IPS-18a (cell line): ENCODE results near the gene EXOC4.

Experiments
- H3K27ac ChIP-seq: one replicate; pipeline ENCODE4 v1.5.1; 2013; ENCODE audit warnings: low read length
- H3K27me3 ChIP-seq: one replicate; pipeline ENCODE4 v1.6.1; 2013; ENCODE audit warnings: mild to moderate bottlenecking, low read length; ENCODE audit not compliant: control insufficient read depth, insufficient read depth
- H3K36me3 ChIP-seq: one replicate; pipeline ENCODE4 v1.6.1; 2013; ENCODE audit warnings: low read depth, low read length; ENCODE audit not compliant: control insufficient read depth
- H3K4me1 ChIP-seq: one replicate; pipeline ENCODE4 v1.6.1; 2013; ENCODE audit warnings: low read depth, low read length; ENCODE audit not compliant: control insufficient read depth
- H3K4me3 ChIP-seq: one replicate; pipeline ENCODE4 v1.5.1; 2013; ENCODE audit warnings: low read length
- H3K9ac ChIP-seq: one replicate; pipeline ENCODE4 v1.6.1; 2013; ENCODE audit warnings: mild to moderate bottlenecking, low read length, moderate library complexity
- H3K9me3 ChIP-seq: one replicate; pipeline ENCODE4 v1.6.1; 2013; ENCODE audit warnings: low read depth, low read length; ENCODE audit not compliant: control insufficient read depth

The EXOC4 gene

DNA sequence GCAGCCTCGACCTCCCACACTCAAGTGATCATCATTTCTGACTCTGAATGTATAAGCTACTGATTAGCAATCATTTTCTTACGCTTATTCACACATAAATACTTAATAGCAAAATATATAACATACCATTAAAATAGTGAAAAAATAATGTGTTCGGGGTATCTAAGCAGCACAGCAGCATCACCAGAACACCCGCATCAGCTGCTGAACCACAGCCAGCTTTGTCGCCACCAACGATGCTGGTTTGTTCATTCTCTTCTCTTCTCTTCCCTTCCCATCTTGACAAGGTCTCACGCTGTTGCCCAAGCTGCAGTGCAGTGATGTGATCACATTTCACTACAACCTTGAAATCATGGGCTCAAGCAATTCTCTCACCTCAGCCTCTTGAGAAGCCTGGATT, 449.2 kb downstream of the EXOC4 start:
- Histone ChIP-seq H3K36me3 (no peaks in the 10 kb centered on the region), H3K4me1 (no peaks in the 10 kb centered on the region), H3K27me3 (no peaks in the 10 kb centered on the region), H3K9ac (no peak overlapping the region), H3K27ac (no peak overlapping the region), H3K4me3 (no peak overlapping the region), H3K9me3 (no peaks in the 10 kb centered on the region)

DNA sequence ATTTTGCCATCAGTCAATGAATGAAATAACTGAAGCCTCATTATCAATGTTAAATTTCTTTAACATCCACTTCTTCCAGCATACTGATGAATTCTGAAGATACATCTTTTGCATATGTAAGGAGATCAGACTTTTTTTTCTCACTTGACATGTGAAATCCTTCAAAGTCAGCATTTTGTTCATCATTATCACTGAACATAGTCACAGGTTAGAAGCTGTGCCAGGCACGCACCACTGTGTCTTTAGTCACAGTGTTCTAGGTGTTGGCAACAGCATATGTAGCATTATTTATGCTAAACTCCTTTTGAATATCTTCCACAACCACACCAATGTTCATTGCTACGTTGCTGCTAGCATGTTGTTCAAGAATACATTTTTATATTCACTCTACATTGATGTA, 450.1 kb downstream of the EXOC4 start:
- Histone ChIP-seq H3K9me3 (no peaks in the 10 kb centered on the region), H3K27ac (no peak overlapping the region), H3K9ac (no peak overlapping the region), H3K4me1 (no peaks in the 10 kb centered on the region), H3K36me3 (no peaks in the 10 kb centered on the region), H3K27me3 (no peaks in the 10 kb centered on the region), H3K4me3 (no peak overlapping the region)

DNA sequence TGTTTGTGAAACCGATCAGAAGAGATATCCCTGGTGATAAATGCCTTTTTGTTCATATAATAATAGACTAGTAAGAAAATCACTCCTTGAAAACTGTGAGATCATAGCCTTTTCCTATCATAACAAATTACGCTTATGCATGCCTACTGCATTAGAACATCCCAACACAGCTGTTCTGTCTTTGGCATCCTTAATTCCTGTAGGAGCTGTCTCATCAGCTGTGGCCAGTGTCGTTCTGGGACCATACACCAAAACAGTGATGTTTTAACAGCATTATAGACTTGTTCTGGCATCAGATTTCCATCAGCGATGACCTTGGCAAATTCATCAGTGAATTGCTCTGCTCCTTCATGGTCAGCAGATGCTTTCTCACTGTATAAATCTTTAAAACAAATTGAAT, 450.7 kb downstream of the EXOC4 start:
- no peaks in the 10 kb centered on the region for H3K27me3 ChIP-seq
- H3K4me3 ChIP-seq: no peak overlapping the region
- no peaks in the 10 kb centered on the region for H3K36me3 ChIP-seq
- H3K9ac ChIP-seq: no peak overlapping the region
- no peak overlapping the region for H3K27ac ChIP-seq
- H3K4me1 ChIP-seq: no peaks in the 10 kb centered on the region
- H3K9me3 ChIP-seq: no peaks in the 10 kb centered on the region

DNA sequence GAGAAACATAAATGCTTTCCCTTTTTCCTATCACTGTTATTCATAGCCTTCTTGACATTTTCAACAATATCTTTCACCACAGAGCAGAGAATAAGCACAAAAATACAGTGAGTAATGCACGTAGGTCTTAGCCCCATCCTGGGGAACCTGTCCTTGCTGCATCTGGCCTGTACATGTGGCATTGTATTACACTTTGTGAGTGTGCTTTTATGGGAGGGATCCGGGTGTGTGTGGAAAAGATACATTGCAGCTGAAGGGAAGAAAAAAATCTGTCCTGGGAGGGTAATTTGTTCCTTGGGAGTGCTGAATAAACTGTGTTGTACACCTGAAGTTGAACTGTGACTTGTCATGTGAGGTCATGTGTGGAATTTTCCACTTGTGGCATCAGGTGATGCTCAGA, 451.6 kb downstream of the EXOC4 start:
- H3K4me1 ChIP-seq: no peaks in the 10 kb centered on the region
- H3K9me3 ChIP-seq: no peaks in the 10 kb centered on the region
- no peak overlapping the region for H3K9ac ChIP-seq
- H3K4me3 ChIP-seq: no peak overlapping the region
- no peaks in the 10 kb centered on the region for H3K36me3 ChIP-seq
- H3K27me3 ChIP-seq: no peaks in the 10 kb centered on the region
- no peak overlapping the region for H3K27ac ChIP-seq

DNA sequence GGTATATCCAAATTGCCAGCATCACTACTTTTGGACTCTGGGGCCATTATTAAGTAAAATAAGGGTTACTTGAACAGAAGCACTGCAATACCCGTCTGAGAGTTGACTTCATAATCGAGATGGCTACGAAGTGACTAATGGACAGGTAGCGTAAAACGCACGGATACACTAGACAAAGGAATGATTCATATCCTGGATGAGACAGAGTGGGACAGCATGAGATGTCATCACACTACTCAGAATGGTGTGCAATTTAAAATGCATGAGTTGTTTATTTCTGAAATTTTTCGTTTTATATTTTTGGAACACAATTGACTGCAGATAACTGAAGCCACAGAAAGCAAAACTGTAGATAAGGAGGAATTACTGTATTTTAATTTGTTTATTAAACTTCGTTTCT, 452.7 kb downstream of the EXOC4 start:
- Histone ChIP-seq H3K27me3 (no peaks in the 10 kb centered on the region), H3K4me3 (no peak overlapping the region), H3K9ac (no peak overlapping the region), H3K9me3 (no peaks in the 10 kb centered on the region), H3K27ac (no peak overlapping the region), H3K4me1 (no peaks in the 10 kb centered on the region), H3K36me3 (no peaks in the 10 kb centered on the region)

DNA sequence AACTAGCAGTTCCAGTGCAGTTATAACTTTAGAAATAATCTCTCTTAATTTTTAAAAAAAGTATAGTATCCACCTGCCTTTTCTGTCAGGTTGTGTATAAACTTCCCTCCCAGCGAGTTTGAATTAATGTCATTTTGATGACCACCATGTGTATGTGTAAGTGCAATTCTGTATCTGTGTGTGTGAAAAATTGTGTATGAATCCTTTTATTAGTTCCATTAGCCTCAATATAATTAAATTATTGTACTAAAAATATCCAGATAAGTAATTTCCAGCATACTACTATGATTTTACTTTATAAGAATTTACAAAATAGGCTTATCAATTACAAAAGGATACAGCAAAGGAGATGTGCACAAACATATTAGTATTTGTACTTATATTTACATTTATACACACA, 453.1 kb downstream of the EXOC4 start:
- Histone ChIP-seq H3K36me3 (no peaks in the 10 kb centered on the region), H3K9ac (no peak overlapping the region), H3K4me3 (no peak overlapping the region), H3K27me3 (no peaks in the 10 kb centered on the region), H3K27ac (no peak overlapping the region), H3K4me1 (no peaks in the 10 kb centered on the region), H3K9me3 (no peaks in the 10 kb centered on the region)

DNA sequence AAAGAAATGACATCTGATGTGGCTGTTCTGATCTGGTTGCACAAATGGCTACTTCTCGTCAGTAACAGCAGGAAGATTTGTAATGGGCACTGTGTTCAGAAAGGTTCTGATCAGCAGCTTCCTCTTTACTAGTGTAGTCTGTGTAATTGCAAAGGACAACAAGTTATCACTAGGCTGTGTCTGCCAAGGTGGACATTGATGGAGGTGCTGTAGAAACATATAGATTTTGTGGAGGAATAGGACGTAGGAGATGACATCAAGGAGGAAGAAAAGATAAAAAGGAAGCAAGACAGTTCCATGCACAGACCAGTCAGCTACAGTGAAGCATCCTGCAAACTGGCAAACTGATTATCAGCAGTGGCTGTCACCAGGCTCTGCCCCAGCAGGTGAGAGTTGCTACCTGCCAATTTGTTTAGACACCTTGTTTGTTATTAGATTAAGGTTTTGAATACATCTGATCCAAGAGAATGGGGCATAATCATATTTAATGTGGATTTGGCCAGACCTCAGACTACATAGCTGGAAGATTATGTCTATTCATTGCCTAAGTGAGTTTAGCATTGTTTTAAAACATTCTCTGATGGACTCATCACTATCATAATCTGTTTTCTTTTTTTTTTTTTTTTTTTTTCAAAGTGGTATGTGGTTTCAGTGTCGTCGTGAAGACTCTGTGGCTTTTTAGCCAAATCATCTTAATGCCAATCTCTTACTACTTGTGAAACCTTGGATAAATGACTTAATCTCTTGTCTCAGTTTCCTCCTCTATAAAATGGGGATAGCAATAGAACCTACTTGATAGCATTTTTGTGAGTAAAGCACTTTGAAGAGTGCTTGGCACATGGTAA, 456.4 kb downstream of the EXOC4 start:
- H3K36me3 ChIP-seq: no peaks in the 10 kb centered on the region
- no peak overlapping the region for H3K27ac ChIP-seq
- H3K4me3 ChIP-seq: no peak overlapping the region
- H3K9me3 ChIP-seq: no peaks in the 10 kb centered on the region
- no peaks in the 10 kb centered on the region for H3K4me1 ChIP-seq
- H3K9ac ChIP-seq: no peak overlapping the region
- H3K27me3 ChIP-seq: no peaks in the 10 kb centered on the region

DNA sequence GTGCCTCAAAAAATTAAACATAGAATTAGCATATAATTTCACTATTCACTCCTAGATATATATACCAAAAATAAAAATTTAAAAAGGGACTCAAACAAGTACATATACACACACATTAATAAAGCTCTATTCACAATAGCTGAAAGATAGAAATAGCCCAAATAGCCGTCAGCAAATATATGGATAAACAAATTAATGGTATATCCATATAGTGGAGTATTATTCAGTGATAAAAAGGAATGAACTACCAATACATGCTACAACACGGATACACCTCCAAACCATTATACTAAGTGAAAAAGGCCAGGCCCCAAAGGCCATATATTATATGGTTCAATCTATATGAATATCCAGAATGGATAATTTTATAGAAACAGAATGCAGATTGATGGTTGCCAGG, 459.7 kb downstream of the EXOC4 start:
- Histone ChIP-seq H3K9me3 (no peaks in the 10 kb centered on the region), H3K4me1 (no peaks in the 10 kb centered on the region), H3K36me3 (no peaks in the 10 kb centered on the region), H3K27ac (no peak overlapping the region), H3K4me3 (no peak overlapping the region), H3K27me3 (no peaks in the 10 kb centered on the region), H3K9ac (no peak overlapping the region)

DNA sequence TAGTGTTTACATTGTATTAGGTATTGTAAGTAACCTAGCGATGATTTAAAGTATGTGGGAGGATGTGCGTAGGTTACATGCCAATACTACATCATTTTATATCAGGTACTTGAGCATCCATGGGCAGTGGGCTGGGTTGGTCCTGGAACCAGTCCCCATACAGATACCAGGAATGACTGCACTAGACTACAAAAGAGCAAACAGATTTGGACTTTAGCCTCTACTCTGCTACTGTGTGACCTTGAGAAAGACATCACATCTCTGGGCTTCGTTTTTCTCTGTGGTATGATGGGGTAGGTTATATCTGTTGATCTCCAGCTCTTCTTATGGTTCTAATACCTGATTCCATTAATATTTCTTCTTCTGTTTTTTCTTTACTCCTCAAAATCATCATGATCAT, 461.8 kb downstream of the EXOC4 start:
- no peak overlapping the region for H3K27ac ChIP-seq
- H3K27me3 ChIP-seq: no peaks in the 10 kb centered on the region
- H3K9ac ChIP-seq: no peak overlapping the region
- H3K9me3 ChIP-seq: no peaks in the 10 kb centered on the region
- H3K4me3 ChIP-seq: no peak overlapping the region
- H3K4me1 ChIP-seq: no peaks in the 10 kb centered on the region
- no peaks in the 10 kb centered on the region for H3K36me3 ChIP-seq

DNA sequence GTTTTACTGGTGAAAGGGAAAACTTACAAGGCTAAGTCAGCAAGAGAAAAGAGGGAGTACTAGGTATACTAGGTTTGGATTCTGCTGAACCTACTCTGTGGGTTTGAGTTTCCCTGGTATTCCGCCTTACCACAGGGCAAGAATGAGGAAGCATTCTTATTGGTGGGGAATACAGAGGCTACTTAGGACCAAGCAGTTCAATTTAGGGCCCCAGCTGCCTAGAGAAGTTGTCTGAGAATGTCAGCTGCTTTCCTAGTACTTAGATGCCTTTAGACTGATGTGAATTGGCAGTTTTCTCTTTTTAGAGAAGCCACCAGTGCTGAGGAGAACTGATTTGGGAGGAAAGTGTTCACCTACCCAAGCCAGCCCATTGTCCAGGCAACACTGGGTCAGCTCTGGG, 465.3 kb downstream of the EXOC4 start:
- Histone ChIP-seq H3K9me3 (no peaks in the 10 kb centered on the region), H3K4me3 (no peak overlapping the region), H3K27me3 (no peaks in the 10 kb centered on the region), H3K36me3 (no peaks in the 10 kb centered on the region), H3K9ac (no peak overlapping the region), H3K27ac (no peak overlapping the region), H3K4me1 (no peaks in the 10 kb centered on the region)

DNA sequence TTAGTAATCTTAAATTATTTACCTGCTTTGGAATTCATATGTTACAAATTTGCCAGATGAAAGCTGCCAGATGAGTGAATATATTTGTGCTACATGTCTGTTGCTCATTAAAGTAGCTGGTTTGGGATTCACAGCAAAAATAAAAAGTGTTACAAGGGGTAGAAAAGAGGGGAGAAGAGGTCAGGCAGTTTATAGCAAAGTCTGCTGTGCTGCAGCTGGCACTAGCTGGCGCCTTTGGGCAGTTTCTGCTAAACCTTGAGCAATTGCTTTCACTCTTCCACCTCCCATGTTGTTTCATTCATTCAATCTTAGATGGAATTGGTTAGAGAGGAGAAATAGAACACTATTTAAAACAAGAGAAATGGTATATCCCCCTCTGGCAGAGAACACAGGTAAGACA, 470.2 kb downstream of the EXOC4 start:
- H3K27ac ChIP-seq: no peak overlapping the region
- H3K36me3 ChIP-seq: no peaks in the 10 kb centered on the region
- no peaks in the 10 kb centered on the region for H3K4me1 ChIP-seq
- H3K4me3 ChIP-seq: no peak overlapping the region
- no peaks in the 10 kb centered on the region for H3K27me3 ChIP-seq
- H3K9ac ChIP-seq: no peak overlapping the region
- no peaks in the 10 kb centered on the region for H3K9me3 ChIP-seq

DNA sequence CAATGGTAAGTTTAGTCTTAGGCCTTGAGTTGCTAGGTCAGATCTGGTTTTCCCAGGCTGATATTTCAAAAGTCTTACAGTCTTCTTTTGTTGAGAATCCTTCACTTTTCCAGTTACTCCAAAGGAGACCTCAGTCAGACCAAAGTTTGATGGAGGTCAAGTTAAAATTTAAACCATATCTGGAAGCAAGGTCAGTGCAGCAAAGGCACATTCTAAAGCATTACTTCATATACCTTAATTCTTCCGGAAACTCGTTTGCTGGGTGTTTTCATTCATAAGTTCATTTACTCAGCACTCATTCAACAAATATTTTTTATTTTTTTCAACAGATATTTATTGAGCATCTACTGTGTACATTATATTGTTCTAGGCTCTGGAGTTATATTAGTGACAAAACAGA, 471.3 kb downstream of the EXOC4 start:
- H3K27me3 ChIP-seq: no peaks in the 10 kb centered on the region
- no peak overlapping the region for H3K27ac ChIP-seq
- H3K9me3 ChIP-seq: no peaks in the 10 kb centered on the region
- no peaks in the 10 kb centered on the region for H3K36me3 ChIP-seq
- no peak overlapping the region for H3K9ac ChIP-seq
- H3K4me3 ChIP-seq: no peak overlapping the region
- no peaks in the 10 kb centered on the region for H3K4me1 ChIP-seq
